GM12872 (cell line): ENCODE results near the gene MMEL1.

Experiments used
- TF ChIP-seq, protein P1 (sequence below): IDR thresholded peaks from 3 replicates; pipeline ENCODE4 v1.5.1; 2011; ENCODE audit warnings: low read depth, mild to moderate bottlenecking, low read length, moderate library complexity; ENCODE audit not compliant: insufficient read depth

The MMEL1 gene

DNA sequence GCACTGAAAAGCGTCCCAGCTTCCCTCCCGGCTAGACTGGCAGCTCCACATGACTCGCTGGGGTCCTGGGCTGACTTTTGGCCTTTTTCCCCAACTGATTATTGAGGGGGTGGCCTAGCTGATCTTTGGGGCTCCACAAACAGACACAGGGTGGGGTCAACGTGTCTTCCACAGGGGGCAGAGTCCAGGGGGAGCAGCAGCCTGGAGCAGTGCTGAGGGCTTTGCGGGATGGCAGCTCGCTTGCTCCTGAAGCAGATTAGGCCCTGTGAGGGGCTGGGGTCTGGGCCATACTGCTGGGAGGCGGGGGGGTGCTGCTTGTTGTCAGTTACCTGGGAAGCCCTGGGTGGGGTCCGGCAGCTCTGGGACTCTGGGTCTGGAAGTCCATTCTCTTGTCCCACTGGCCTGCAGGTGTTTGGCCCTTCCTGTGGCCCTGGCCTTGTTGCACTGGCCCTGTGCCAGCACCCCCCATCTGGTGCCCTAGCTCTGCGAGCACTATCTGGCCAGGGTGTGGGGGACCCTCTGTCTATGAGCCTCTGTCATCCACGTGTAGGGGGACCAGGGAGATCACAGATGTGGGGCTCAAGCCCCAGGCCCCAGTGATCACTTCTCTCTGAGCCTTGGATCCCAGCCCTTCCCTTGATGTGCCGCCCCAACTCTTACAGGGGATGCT lies 90.4 kb downstream of the MMEL1 start:
- TF ChIP-seq, protein P1, sequence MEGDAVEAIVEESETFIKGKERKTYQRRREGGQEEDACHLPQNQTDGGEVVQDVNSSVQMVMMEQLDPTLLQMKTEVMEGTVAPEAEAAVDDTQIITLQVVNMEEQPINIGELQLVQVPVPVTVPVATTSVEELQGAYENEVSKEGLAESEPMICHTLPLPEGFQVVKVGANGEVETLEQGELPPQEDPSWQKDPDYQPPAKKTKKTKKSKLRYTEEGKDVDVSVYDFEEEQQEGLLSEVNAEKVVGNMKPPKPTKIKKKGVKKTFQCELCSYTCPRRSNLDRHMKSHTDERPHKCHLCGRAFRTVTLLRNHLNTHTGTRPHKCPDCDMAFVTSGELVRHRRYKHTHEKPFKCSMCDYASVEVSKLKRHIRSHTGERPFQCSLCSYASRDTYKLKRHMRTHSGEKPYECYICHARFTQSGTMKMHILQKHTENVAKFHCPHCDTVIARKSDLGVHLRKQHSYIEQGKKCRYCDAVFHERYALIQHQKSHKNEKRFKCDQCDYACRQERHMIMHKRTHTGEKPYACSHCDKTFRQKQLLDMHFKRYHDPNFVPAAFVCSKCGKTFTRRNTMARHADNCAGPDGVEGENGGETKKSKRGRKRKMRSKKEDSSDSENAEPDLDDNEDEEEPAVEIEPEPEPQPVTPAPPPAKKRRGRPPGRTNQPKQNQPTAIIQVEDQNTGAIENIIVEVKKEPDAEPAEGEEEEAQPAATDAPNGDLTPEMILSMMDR, result no peak

DNA sequence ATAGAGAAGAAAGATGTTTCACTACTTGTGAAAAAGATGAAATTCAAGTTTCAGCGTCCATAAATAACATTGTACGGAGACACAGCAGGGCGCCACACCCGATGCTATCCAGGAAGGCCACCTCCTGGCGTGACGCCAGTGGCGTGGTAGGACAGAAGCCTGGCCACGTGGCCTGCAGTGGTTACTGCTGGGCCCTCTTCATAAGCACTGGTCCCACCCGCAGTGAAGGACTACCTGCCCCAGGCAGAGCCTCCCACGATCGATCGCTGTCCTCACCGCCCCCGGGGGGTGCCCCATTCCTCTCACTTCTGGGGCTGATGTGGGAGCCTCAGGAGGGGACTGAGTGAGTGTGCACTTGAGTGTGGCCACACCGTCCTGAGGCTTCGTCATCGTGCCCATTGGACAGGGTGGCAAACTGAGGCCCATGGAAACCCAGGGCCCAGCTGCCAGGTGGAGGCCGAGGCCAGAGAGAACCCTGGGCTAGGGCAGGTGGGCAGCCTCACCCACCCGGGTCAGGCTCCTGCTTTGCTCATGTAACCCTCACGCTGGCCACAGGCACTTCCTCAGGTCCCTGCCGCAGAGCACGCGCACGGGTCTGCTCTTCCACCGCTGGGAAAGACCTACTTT lies 91.1 kb downstream of the MMEL1 start:
- TF ChIP-seq, protein P1, result no peak

DNA sequence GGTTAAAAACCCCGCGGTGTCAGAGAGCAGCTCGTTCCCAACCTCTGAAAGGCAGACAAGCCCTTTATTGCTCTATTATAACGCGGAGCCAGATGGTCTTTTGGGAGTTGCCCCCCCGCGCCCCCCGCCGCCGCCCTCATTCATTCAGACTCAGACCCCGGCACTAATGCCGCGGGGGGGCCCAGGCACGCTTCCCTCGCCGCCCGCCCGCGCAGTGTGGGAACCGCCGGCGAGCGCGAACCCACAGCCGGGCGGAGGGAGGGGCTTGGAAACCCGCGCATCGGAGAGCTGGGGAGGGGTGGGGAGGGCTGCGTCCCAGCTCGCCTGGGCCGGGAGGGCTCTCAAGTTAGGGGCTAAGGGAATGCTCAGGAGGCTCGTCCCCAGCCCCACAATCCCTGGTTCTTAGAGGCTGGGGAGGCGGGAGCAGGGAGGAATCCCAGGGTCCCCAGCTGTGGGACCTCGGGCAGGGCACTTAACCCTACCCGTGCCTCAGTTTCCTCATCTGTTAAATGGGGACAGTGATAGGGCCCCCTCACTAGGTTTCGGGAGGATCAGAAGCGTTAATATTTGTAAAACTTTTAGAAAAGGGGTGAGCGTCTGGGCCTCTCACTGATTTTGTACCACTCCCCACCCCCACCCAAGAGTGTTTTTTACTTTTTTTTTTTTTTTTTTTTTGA lies 91.9 kb downstream of the MMEL1 start:
- TF ChIP-seq, protein P1, result no peak
